Measurements from ENCODE around the gene HEBP1.

DNA sequence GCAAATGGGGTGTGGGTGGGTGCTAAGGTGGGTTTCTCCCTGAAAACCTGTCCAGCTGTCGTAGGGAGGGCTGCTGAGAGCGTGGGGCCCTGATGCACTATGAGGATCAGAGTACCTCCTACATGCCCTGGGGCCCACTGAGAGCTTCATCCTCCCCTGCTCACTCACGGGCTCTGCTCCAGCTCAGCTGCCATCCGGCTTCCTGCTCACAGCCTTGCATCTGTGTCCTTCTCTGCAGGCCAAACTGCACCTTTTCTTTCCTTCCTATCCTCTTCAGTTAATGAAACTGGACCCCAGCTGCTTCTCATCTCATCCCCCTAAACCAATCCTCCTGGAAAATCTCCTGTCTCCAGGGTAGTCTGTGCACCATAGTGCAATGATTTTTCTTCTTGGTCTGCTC lies 25.9 kb downstream of the HEBP1 start:
- TF ChIP-seq, protein P1, sequence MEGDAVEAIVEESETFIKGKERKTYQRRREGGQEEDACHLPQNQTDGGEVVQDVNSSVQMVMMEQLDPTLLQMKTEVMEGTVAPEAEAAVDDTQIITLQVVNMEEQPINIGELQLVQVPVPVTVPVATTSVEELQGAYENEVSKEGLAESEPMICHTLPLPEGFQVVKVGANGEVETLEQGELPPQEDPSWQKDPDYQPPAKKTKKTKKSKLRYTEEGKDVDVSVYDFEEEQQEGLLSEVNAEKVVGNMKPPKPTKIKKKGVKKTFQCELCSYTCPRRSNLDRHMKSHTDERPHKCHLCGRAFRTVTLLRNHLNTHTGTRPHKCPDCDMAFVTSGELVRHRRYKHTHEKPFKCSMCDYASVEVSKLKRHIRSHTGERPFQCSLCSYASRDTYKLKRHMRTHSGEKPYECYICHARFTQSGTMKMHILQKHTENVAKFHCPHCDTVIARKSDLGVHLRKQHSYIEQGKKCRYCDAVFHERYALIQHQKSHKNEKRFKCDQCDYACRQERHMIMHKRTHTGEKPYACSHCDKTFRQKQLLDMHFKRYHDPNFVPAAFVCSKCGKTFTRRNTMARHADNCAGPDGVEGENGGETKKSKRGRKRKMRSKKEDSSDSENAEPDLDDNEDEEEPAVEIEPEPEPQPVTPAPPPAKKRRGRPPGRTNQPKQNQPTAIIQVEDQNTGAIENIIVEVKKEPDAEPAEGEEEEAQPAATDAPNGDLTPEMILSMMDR (conservative IDR thresholded peaks at IDR 0.05; ENCODE audit: low read depth, low read length), result no peak
- TF ChIP-seq EZH2phosphoT487 (IDR thresholded peaks at IDR 0.05; ENCODE audit: borderline replicate concordance, low read length) (no peak), EZH2 (IDR thresholded peaks at IDR 0.05; ENCODE audit: low read length, unreplicated experiment) (no peak)

Data from PC-3 (cell line).